ENCODE measurements around the gene FFAR3. TPM values are rescaled to one million over a fixed set of nuclear protein-coding genes. Genes with fewer than 3 reads are reported as not detected.
"Not testable (repeated sequence)": the region's sequence is repeated elsewhere in the genome, so short reads cannot be mapped to it uniquely, and the experiment has no call there.

FFAR3 gene
- total and polyA plus RNA-seq, 2 of the 8 experiments (the other 6 are each of a cell fraction or from before 2014, with no cell fraction given), result not detected

DNA sequence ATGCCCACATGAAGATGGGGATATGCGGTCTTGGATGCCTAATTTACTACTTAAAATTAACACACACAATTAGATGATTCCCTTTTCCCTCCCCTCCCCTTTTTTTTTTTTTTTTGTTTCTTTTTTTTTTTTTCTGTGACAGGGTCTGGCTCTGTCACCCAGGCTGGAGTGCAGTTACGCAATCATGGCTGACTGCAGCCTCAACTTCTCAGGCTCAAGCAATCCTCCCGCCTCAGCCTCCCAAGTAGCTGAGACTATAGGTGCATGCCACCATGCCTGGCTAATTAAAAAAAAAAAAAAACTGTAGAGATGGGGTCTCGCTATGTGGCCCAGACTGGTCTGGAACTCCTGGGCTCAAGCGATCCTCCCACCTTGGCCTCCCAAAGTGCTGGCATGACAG, 21.3 kb downstream of the FFAR3 start:
- H2AK5ac ChIP-seq (ENCODE audit: low read depth, low read length); H3K18ac ChIP-seq (ENCODE audit: extremely low read depth, low read length); H3K4me1 ChIP-seq (replicated peaks in 1 of 4; ENCODE audit: control insufficient read depth in 3 of 4, insufficient read depth in 4 of 4, low read length in 3 of 4); H2AFZ ChIP-seq (ENCODE audit: low read length); H4K91ac ChIP-seq (replicated peaks; ENCODE audit: insufficient read length, low read length); H2BK20ac ChIP-seq (ENCODE audit: low read length); H3K27me3 ChIP-seq (replicated peaks in 1 of 4; ENCODE audit: control insufficient read depth in 3 of 4, extremely low read depth in 1 of 4, insufficient read depth in 3 of 4, low read length in 3 of 4); H3K4me3 ChIP-seq (ENCODE audit: extremely low read depth in 1 of 4, insufficient read depth in 2 of 4, low read depth in 3 of 4, low read length in 4 of 4); H4K8ac ChIP-seq (ENCODE audit: extremely low read depth, insufficient read depth, low read length); H3K56ac ChIP-seq (replicated peaks; ENCODE audit: insufficient read length, low read depth, low read length); H3K79me1 ChIP-seq (ENCODE audit: low read depth, low read length); H4K20me1 ChIP-seq (replicated peaks in 1 of 2; ENCODE audit: control insufficient read depth in 1 of 2, insufficient read depth in 2 of 2, low read length in 2 of 2); H3K9ac ChIP-seq (replicated peaks in 1 of 4; ENCODE audit: extremely low read depth in 1 of 4, low read depth in 3 of 4, low read length in 3 of 4); H3K27ac ChIP-seq (ENCODE audit: low read depth, low read length); H3K23ac ChIP-seq (ENCODE audit: insufficient read length); H2BK120ac ChIP-seq (replicated peaks; ENCODE audit: low read depth, low read length); H3K4ac ChIP-seq (replicated peaks; ENCODE audit: insufficient read length, low read depth, low read length); H3K4me2 ChIP-seq (ENCODE audit: insufficient read depth in 1 of 2, low read depth in 2 of 2, low read length in 2 of 2); H3K14ac ChIP-seq (ENCODE audit: insufficient read length); H3K79me2 ChIP-seq (ENCODE audit: control insufficient read depth in 1 of 2, insufficient read depth in 2 of 2, low read length in 2 of 2); DNase-seq (ENCODE audit: low read depth in 1 of 2, low spot score in 2 of 2); H2BK5ac ChIP-seq (ENCODE audit: low read depth, low read length); H4K5ac ChIP-seq (ENCODE audit: insufficient read length, low read depth, low read length); H2BK15ac ChIP-seq (ENCODE audit: low read length); FAIRE-seq; H2BK12ac ChIP-seq (ENCODE audit: low read depth, low read length); H3K36me3 ChIP-seq (ENCODE audit: control insufficient read depth in 2 of 4, insufficient read depth in 4 of 4, low read length in 3 of 4); H3K23me2 ChIP-seq (ENCODE audit: low read depth, low read length): not testable (repeated sequence)
- peaks cover 14% of the 10 kb centered on the region in 2 experiments; a peak in 3 of 4 replicates for H3K9me3 ChIP-seq (ENCODE audit: insufficient read depth in 2 of 2, low read depth in 1 of 2, low read length in 1 of 2)
- 91% methylated on average over 3 of the region's 5 CpGs; no CpG with 5 or more reads in 1 of the 2 experiments for WGBS, 2 experiments (ENCODE audit: extremely low coverage in 1 of 2, insufficient coverage in 1 of 2, insufficient read length in 1 of 2, insufficient replicate concordance in 2 of 2, low coverage in 1 of 2, low lambda C conversion rate in 2 of 2, missing lambda C conversion rate in 1 of 2)
- POLR2A ChIA-PET (ENCODE audit: partially characterized antibody), result interaction anchor here (0.6 kb wide), 1 partner anchor 126 kb away, joined by 4 read pairs; no protein-coding TSS in a partner anchor
- TF ChIP-seq CEBPB (IDR thresholded peaks at IDR 0.05; ENCODE audit: low read depth, low read length), result 0 out of 2 replicates have a peak, but pooled peaks have one; percentile 38
- CTCF ChIA-PET (ENCODE audit: partially characterized antibody), result interaction anchor here (0.7 kb wide), 1 partner anchor 72 kb away, joined by 5 read pairs; no protein-coding TSS in a partner anchor

All from H1 (cell line).